H9 (cell line): ENCODE measurements around the gene CDC37. TPM values are rescaled to one million over a fixed set of nuclear protein-coding genes. Genes with fewer than 3 reads are reported as not detected.

Experiments
- DNase-seq: peaks from one replicate; pipeline ENCODE4 v3.0.0-alpha.2; 2017
- H2AFZ ChIP-seq: one replicate; pipeline ENCODE4 v1.6.1; 2013; ENCODE audit warnings: mild to moderate bottlenecking, low read length, control low read depth, moderate library complexity
- H2AK5ac ChIP-seq: 2 replicates; pipeline ENCODE4 v1.6.1; 2013; ENCODE audit warnings: low read length, control low read depth, mixed read lengths; ENCODE audit not compliant: insufficient read length
- H2BK120ac ChIP-seq: one replicate; pipeline ENCODE4 v1.6.1; 2013; ENCODE audit warnings: low read depth, mild to moderate bottlenecking, low read length, control low read depth, inconsistent platforms; ENCODE audit not compliant: poor library complexity, severe bottlenecking
- H2BK12ac ChIP-seq: 2 replicates; pipeline ENCODE4 v1.6.1; 2013; ENCODE audit warnings: low read length, control low read depth, mixed read lengths, low read depth; ENCODE audit not compliant: insufficient read length
- H2BK15ac ChIP-seq: 2 replicates; pipeline ENCODE4 v1.6.1; 2013; ENCODE audit warnings: low read depth, low read length, control low read depth
- H2BK20ac ChIP-seq: one replicate; pipeline ENCODE4 v1.6.1; 2013; ENCODE audit warnings: low read depth, mild to moderate bottlenecking, low read length, control low read depth, inconsistent platforms; ENCODE audit not compliant: poor library complexity, severe bottlenecking
- H2BK5ac ChIP-seq: 2 replicates; pipeline ENCODE4 v1.6.1; 2013; ENCODE audit warnings: low read length, control low read depth, mixed read lengths; ENCODE audit not compliant: insufficient read length
- H3K14ac ChIP-seq: 2 replicates; pipeline ENCODE4 v1.6.1; 2013; ENCODE audit warnings: low read length, control low read depth; ENCODE audit not compliant: insufficient read depth
- H3K18ac ChIP-seq: 2 replicates; pipeline ENCODE4 v1.6.1; 2013; ENCODE audit warnings: low read depth, mild to moderate bottlenecking, mixed read lengths, low read length, control low read depth; ENCODE audit not compliant: insufficient read length
- H3K23ac ChIP-seq: 2 replicates; pipeline ENCODE4 v1.6.1; 2013; ENCODE audit warnings: low read length, control low read depth, mixed read lengths, low read depth; ENCODE audit not compliant: insufficient read length
- H3K23me2 ChIP-seq: 2 replicates; pipeline ENCODE4 v1.6.1; 2013; ENCODE audit warnings: low read depth, mild to moderate bottlenecking, mixed read lengths, low read length, control low read depth; ENCODE audit not compliant: insufficient read length, poor library complexity, severe bottlenecking
- H3K27ac ChIP-seq: 2 replicates; pipeline ENCODE4 v1.5.1; 2013; ENCODE audit warnings: low read length, control low read depth, mixed read lengths, low read depth; ENCODE audit not compliant: insufficient read length
- H3K27me3 ChIP-seq: 2 replicates; pipeline ENCODE4 v1.6.1; 2013; ENCODE audit warnings: low read length, control low read depth, inconsistent platforms; ENCODE audit not compliant: insufficient read depth
- H3K4ac ChIP-seq: 2 replicates; pipeline ENCODE4 v1.6.1; 2013; ENCODE audit warnings: low read depth, mild to moderate bottlenecking, control low read depth, inconsistent platforms, low read length, moderate library complexity
- H3K4me1 ChIP-seq: 2 replicates; pipeline ENCODE4 v1.6.1; 2013; ENCODE audit warnings: low read length, control low read depth, inconsistent platforms; ENCODE audit not compliant: insufficient read depth
- H3K4me2 ChIP-seq: 2 replicates; pipeline ENCODE4 v1.6.1; 2013; ENCODE audit warnings: low read length, control low read depth, mixed read lengths; ENCODE audit not compliant: insufficient read length, insufficient read depth
- H3K56ac ChIP-seq: 2 replicates; pipeline ENCODE4 v1.6.1; 2013; ENCODE audit warnings: low read depth, mild to moderate bottlenecking, mixed read lengths, low read length, control low read depth; ENCODE audit not compliant: insufficient read length
- H3K79me1 ChIP-seq: 2 replicates; pipeline ENCODE4 v1.6.1; 2013; ENCODE audit warnings: low read depth, mild to moderate bottlenecking, moderate library complexity, low read length, control low read depth, inconsistent platforms; ENCODE audit not compliant: insufficient read depth, poor library complexity, severe bottlenecking
- H3K79me2 ChIP-seq: 2 replicates; pipeline ENCODE4 v1.6.1; 2013; ENCODE audit warnings: low read length, control low read depth, inconsistent platforms; ENCODE audit not compliant: insufficient read depth
- H3K9ac ChIP-seq: 2 replicates; pipeline ENCODE4 v1.6.1; 2013; ENCODE audit warnings: low read length, control low read depth, mixed read lengths; ENCODE audit not compliant: insufficient read length; ENCODE audit errors: extremely low read depth
- H3K9me3 ChIP-seq: one replicate; pipeline ENCODE4 v1.6.1; 2013; ENCODE audit warnings: low read depth, low read length, inconsistent platforms; ENCODE audit not compliant: control insufficient read depth
- H3T11ph ChIP-seq: one replicate; pipeline ENCODE4 v1.6.1; 2013; ENCODE audit warnings: mild to moderate bottlenecking, low read length, control low read depth, inconsistent platforms
- H4K20me1 ChIP-seq: one replicate; pipeline ENCODE4 v1.6.1; 2013; ENCODE audit not compliant: control insufficient read depth, insufficient read length, insufficient read depth
- H4K5ac ChIP-seq: 2 replicates; pipeline ENCODE4 v1.6.1; 2013; ENCODE audit warnings: low read depth, mild to moderate bottlenecking, mixed read lengths, low read length, control low read depth; ENCODE audit not compliant: insufficient read length
- H4K8ac ChIP-seq: replicated peaks from 2 replicates; pipeline ENCODE4 v1.6.1; 2013; ENCODE audit warnings: low read length, control low read depth, mixed read lengths, low read depth; ENCODE audit not compliant: insufficient read length
- H4K91ac ChIP-seq: 2 replicates; pipeline ENCODE4 v1.6.1; 2013; ENCODE audit warnings: low read depth, mild to moderate bottlenecking, moderate library complexity, mixed read lengths, low read length, control low read depth; ENCODE audit not compliant: insufficient read length
- H3K27ac Mint-ChIP-seq, 3 experiments: 2 replicates in 2 of 3; 3 replicates in 1 of 3; pipeline ENCODE4 v1.8.0; 2020 to 2021; ENCODE audit warnings: mixed read lengths in 3 of 3, mild to moderate bottlenecking in 1 of 3, moderate library complexity in 1 of 3
- H3K27me3 Mint-ChIP-seq: 2 replicates; pipeline ENCODE4 v1.8.0; 2021; ENCODE audit warnings: low read depth, mild to moderate bottlenecking, moderate library complexity, mixed read lengths
- H3K36me3 Mint-ChIP-seq, 3 experiments: 2 replicates in 2 of 3; 3 replicates in 1 of 3; pipeline ENCODE4 v1.8.0; 2020 to 2021; ENCODE audit warnings: low read depth in 3 of 3, mixed read lengths in 3 of 3; ENCODE audit not compliant: insufficient read depth in 1 of 3
- H3K4me1 Mint-ChIP-seq, 2 experiments: 2 replicates each; pipeline ENCODE4 v1.8.0; 2020; ENCODE audit warnings: mixed read lengths in 2 of 2
- H3K4me3 Mint-ChIP-seq, 2 experiments: 2 replicates in 1 of 2; 3 replicates in 1 of 2; pipeline ENCODE4 v1.8.0; 2020 to 2021; ENCODE audit warnings: mild to moderate bottlenecking in 2 of 2, mixed read lengths in 2 of 2, moderate library complexity in 1 of 2
- H3K9me3 Mint-ChIP-seq, 2 experiments: 2 replicates in 1 of 2; 3 replicates in 1 of 2; pipeline ENCODE4 v1.8.0; 2020; ENCODE audit warnings: mild to moderate bottlenecking in 2 of 2, mixed read lengths in 2 of 2, moderate library complexity in 1 of 2
- CTCF ChIP-seq: fragments of 200-600 bp; sonication (generic); conservative IDR thresholded peaks from 3 replicates; pipeline ENCODE4 v1.8.0; 2021; ENCODE audit warnings: antibody characterized with exemption, mild to moderate bottlenecking
- whole genome bisulfite sequencing: extraction: QIAGEN DNeasy Blood & Tissue Kit; methylation state at CpG from one replicate; pipeline ENCODE4 v1.1.7; 2013; ENCODE audit warnings: missing lambda C conversion rate, low lambda C conversion rate, mixed read lengths; ENCODE audit not compliant: insufficient read length; ENCODE audit errors: extremely low coverage; 5-methylcytosine and 5-hydroxymethylcytosine counted together
- long read RNA-seq: library from polyadenylated mRNA; unstranded; transcript quantifications from one replicate; pipeline ENCODE4 v2.0.0, GENCODE V29; 2020
- total RNA-seq: library from RNA; stranded (reverse); gene quantifications from 2 replicates; pipeline ENCODE4 v1.2.1, GENCODE V29; 2021

CDC37 gene
- 155 and 164 TPM in 2 replicates for total RNA-seq
- long read RNA-seq, transcript CDC37-209 (7 exons, 1,377 nt), result minor isoform, 310 of 1,592 reads
- long read RNA-seq, transcript CDC37-201 (8 exons, 1,608 nt), result major isoform, 1,147 of 1,592 reads
- long read RNA-seq, partial matches to known transcripts, result 14 of 1,592 reads
- long read RNA-seq, other reads (novel, unspliced or antisense), result 121 of 1,592 reads

DNA sequence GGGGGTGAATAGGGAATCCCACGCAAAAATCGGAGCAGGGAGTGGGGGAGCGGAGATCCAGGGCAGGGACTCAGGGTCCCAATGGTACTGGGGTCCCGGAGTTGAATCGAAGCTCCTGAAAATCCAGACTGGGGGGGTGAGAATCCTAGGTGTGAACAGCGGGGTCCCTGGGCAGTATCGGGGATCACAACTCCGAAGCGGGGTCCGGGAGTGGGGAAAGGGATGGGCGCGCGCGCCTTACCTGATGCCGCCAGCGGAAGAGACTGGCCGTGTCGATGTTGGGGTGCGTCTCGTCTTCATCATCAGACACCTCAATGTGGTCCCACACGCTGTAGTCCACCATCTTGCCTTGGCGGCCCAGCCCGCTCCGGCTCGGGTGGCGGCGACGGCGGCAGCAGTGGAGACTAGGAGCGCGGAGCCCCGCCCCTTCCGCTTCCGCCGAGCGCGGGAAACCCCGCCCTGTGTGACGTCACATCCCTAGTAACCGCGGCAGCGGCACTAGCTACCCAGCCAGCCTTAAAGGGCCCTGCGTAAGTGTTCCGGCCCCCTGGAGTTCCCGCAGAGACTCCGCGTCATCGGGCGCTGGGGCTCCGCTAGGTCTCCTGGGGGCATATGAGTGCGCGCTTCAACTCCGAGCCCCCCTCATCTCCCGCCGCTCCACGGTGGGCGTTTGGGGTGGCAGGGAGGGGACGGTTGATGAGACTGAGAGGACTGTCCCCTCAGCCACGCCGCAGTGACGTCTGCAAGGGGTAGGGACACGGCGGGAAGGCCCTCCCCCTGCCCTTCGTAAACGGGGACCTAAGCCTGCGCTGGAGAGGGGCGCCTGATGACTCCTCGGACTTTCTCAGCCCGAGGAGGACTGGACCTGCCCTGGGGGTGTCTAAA, at the start of gene CDC37:
CDC37 (minus strand) TSS at position 406 of the 885 bp plus-strand sequence; CDS start at position 343, 63 bp downstream.
- Histone ChIP-seq H3K9ac (peak within 1 kb of the TSS; percentile 68), H3K14ac (peak within 1 kb of the TSS; percentile 62), H2AK5ac (no peak within 1 kb of the TSS), H3K79me2 (peaks cover 18% of the 10 kb centered on the region; the same call in 1 of the 2 replicates), H2BK15ac (no peak within 1 kb of the TSS), H4K5ac (no peak within 1 kb of the TSS), H4K91ac (no peak within 1 kb of the TSS), H2BK120ac (no peak within 1 kb of the TSS), H3K4me2 (peak within 1 kb of the TSS; percentile 68), H2BK5ac (no peak within 1 kb of the TSS), H3K18ac (peak within 1 kb of the TSS; percentile 65), H3K27me3 (no peaks in the 10 kb centered on the region; the same call in 1 of the 2 replicates), H3K23ac (no peak within 1 kb of the TSS), H2BK20ac (no peak within 1 kb of the TSS), H3K27ac (no peak within 1 kb of the TSS), H2BK12ac (no peak within 1 kb of the TSS), H3K56ac (no peak within 1 kb of the TSS), H3T11ph (no peak within 1 kb of the TSS), H3K23me2 (peaks cover 24% of the 10 kb centered on the region), H3K4ac (no peak within 1 kb of the TSS), H3K79me1 (peaks cover 17% of the 10 kb centered on the region), H3K4me1 (no peaks in the 10 kb centered on the region), H2AFZ (no peak within 1 kb of the TSS), H4K8ac (no peak within 1 kb of the TSS), H3K9me3 (no peaks in the 10 kb centered on the region), H4K20me1 (no peaks in the 10 kb centered on the region)
- DNase-seq, result peak; percentile 96
- Mint-ChIP-seq H3K27ac (peak within 1 kb of the TSS; percentile 84 to 97 (median 95); a peak in 6 of 7 replicates), H3K36me3 (peaks cover 4 to 22% (median 6%) of the 10 kb centered on the region in 3 experiments; a peak in 5 of 7 replicates), H3K4me3 (peak within 1 kb of the TSS; percentile 96 to 97), H3K4me1 (peaks cover 16 to 22% of the 10 kb centered on the region in 2 experiments), H3K9me3 (no peaks in the 10 kb centered on the region), H3K27me3 (peaks cover 38% of the 10 kb centered on the region)
- no CpG with 5 or more reads among the region's 69 CpGs for WGBS
- TF ChIP-seq CTCF, result no peak
